ENCODE measurements around the gene SSTR5. TPM values are rescaled to one million over a fixed set of nuclear protein-coding genes. Genes with fewer than 3 reads are reported as not detected.

SSTR5 gene
- total and polyA plus RNA-seq, 4 donors = 0.23 TPM; not detected in 3

DNA sequence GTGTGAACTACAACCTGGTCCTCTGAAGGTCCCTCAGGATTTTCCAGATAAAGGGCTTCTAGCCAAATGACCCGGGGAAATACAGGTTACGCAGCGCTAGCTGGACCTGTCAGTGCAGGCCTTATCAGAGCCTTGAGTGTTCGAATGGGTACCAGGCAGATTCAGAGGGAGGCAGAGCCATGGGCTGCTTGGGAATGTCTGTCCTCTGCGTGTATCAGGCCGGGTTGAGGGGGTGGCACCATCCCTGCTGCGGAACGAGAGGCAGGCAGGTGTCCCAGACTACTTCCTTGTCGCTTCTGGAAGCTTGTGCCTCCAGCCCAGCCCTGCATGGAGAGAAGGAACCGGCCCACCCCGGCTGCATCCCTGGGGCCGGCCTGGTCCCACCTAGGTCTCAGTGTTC lies 33.6 kb upstream of the SSTR5 start:
- H3K4me3 ChIP-seq = no peak overlapping the region
- no peaks in the 10 kb centered on the region for H3K36me3 ChIP-seq (ENCODE audit: control insufficient read depth in 4 of 4, insufficient read depth in 4 of 4, low read length in 4 of 4)
- TF ChIP-seq, protein P1, sequence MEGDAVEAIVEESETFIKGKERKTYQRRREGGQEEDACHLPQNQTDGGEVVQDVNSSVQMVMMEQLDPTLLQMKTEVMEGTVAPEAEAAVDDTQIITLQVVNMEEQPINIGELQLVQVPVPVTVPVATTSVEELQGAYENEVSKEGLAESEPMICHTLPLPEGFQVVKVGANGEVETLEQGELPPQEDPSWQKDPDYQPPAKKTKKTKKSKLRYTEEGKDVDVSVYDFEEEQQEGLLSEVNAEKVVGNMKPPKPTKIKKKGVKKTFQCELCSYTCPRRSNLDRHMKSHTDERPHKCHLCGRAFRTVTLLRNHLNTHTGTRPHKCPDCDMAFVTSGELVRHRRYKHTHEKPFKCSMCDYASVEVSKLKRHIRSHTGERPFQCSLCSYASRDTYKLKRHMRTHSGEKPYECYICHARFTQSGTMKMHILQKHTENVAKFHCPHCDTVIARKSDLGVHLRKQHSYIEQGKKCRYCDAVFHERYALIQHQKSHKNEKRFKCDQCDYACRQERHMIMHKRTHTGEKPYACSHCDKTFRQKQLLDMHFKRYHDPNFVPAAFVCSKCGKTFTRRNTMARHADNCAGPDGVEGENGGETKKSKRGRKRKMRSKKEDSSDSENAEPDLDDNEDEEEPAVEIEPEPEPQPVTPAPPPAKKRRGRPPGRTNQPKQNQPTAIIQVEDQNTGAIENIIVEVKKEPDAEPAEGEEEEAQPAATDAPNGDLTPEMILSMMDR (IDR thresholded peaks at IDR 0.05; ENCODE audit: control extremely low read depth, extremely low read depth) = no peak
- peaks cover 0 to 9% (median 0%) of the 10 kb centered on the region in 3 donors for H3K27me3 ChIP-seq (ENCODE audit: control insufficient read depth in 3 of 3, insufficient read depth in 3 of 3, low read length in 2 of 3)
- 84 to 90% methylated on average over 12 of the region's 12 CpGs for WGBS, 2 donors
- no peak overlapping the region for H3K9ac ChIP-seq (ENCODE audit: insufficient read depth in 1 of 2, low read length in 2 of 2)
- peaks cover 0 to 38% (median 0%) of the 10 kb centered on the region in 5 donors for H3K4me1 ChIP-seq (ENCODE audit: control insufficient read depth in 5 of 5, insufficient read depth in 5 of 5, low read length in 5 of 5)
- no peak for ATAC-seq (ENCODE audit: insufficient read depth, low FRiP score)
- no peak for DNase-seq
- H3K27ac ChIP-seq (ENCODE audit: low read depth in 1 of 2, low read length in 1 of 2) = no peak overlapping the region
- peaks cover 0 to 11% (median 0%) of the 10 kb centered on the region in 4 donors for H3K9me3 ChIP-seq (ENCODE audit: control insufficient read depth in 4 of 4, insufficient read depth in 3 of 4, low read length in 3 of 4)

DNA sequence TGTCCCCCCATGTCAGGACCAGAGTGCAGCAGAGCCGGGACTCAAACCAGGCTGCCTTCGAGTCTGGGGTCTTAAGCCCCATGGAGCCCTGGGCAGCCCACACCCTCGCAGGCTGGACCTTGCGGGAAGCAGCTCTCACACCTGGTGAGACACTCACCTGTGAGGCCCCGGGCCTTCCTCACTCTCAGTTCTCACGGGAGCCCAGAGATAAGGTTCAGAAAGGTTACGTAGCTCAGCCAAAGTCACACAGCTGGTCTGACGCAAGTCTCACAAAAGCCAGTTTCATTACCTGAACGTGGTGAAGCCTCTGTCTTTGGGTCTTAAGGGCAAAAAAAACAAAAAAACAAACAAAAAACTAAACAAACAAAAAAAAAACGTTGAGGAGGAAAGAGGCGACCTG lies 32.8 kb upstream of the SSTR5 start:
- Histone ChIP-seq H3K9ac (ENCODE audit: insufficient read depth in 1 of 2, low read length in 2 of 2) (no peak overlapping the region), H3K27ac (ENCODE audit: low read depth in 1 of 2, low read length in 1 of 2) (no peak overlapping the region), H3K9me3 (ENCODE audit: control insufficient read depth in 4 of 4, insufficient read depth in 3 of 4, low read length in 3 of 4) (peaks cover 0 to 11% (median 0%) of the 10 kb centered on the region in 4 donors), H3K4me1 (ENCODE audit: control insufficient read depth in 5 of 5, insufficient read depth in 5 of 5, low read length in 5 of 5) (peaks cover 0 to 35% (median 0%) of the 10 kb centered on the region in 5 donors), H3K27me3 (ENCODE audit: control insufficient read depth in 3 of 3, insufficient read depth in 3 of 3, low read length in 2 of 3) (peaks cover 0 to 17% (median 0%) of the 10 kb centered on the region in 3 donors), H3K4me3 (no peak overlapping the region), H3K36me3 (ENCODE audit: control insufficient read depth in 4 of 4, insufficient read depth in 4 of 4, low read length in 4 of 4) (no peaks in the 10 kb centered on the region)
- ATAC-seq (ENCODE audit: insufficient read depth, low FRiP score) (no peak), DNase-seq (no peak)
- WGBS, 2 donors = 71 to 81% methylated on average over 11 of the region's 11 CpGs
- TF ChIP-seq, protein P1 (IDR thresholded peaks at IDR 0.05; ENCODE audit: control extremely low read depth, extremely low read depth) = no peak

DNA sequence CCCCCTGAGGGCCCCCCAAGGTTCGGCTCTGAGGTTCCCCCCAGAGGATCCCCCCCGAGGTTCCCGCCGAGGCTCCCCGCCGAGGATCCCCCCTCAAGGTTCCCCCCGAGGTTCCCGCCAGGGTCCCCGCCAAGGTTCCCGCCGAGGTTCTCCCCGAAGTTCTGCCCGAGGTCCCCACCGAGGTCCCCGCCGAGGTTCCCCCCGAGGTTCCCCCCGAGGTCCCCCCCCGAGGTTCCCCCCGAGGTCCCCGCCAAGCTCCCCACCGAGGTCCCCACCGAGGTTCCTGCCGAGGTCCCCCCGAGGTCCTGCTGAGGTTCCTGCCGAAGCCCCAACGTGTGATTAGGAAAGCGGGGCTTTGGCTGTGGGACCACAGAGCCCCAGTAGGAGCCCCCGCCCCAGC lies 32.2 kb upstream of the SSTR5 start:
- DNase-seq (no peak), ATAC-seq (ENCODE audit: insufficient read depth, low FRiP score) (no peak)
- H3K27me3 ChIP-seq (ENCODE audit: control insufficient read depth in 3 of 3, insufficient read depth in 3 of 3, low read length in 2 of 3) = peaks cover 0 to 20% (median 0%) of the 10 kb centered on the region in 3 donors
- H3K9ac ChIP-seq (ENCODE audit: insufficient read depth in 1 of 2, low read length in 2 of 2) = no peak overlapping the region
- 88 to 94% methylated on average over 29 of the region's 29 CpGs for WGBS, 2 donors
- no peak overlapping the region for H3K4me3 ChIP-seq
- no peaks in the 10 kb centered on the region for H3K36me3 ChIP-seq (ENCODE audit: control insufficient read depth in 4 of 4, insufficient read depth in 4 of 4, low read length in 4 of 4)
- H3K27ac ChIP-seq (ENCODE audit: low read depth in 1 of 2, low read length in 1 of 2) = no peak overlapping the region
- peaks cover 0 to 11% (median 0%) of the 10 kb centered on the region in 4 donors for H3K9me3 ChIP-seq (ENCODE audit: control insufficient read depth in 4 of 4, insufficient read depth in 3 of 4, low read length in 3 of 4)
- TF ChIP-seq, protein P1 (IDR thresholded peaks at IDR 0.05; ENCODE audit: control extremely low read depth, extremely low read depth) = no peak
- H3K4me1 ChIP-seq (ENCODE audit: control insufficient read depth in 5 of 5, insufficient read depth in 5 of 5, low read length in 5 of 5) = peaks cover 0 to 35% (median 0%) of the 10 kb centered on the region in 5 donors

Measured in lung (tissue), 12 donors.